HG03159 (cell line): ENCODE data around the gene TNFAIP8L1.

Experiments used
- ATAC-seq: cut with Tn5 transposase; IDR thresholded peaks from one replicate; pipeline ENCODE4 v1.9.1; 2021; ENCODE audit warnings: mild to moderate bottlenecking, moderate library complexity; ENCODE audit not compliant: unreplicated experiment

The TNFAIP8L1 gene

DNA sequence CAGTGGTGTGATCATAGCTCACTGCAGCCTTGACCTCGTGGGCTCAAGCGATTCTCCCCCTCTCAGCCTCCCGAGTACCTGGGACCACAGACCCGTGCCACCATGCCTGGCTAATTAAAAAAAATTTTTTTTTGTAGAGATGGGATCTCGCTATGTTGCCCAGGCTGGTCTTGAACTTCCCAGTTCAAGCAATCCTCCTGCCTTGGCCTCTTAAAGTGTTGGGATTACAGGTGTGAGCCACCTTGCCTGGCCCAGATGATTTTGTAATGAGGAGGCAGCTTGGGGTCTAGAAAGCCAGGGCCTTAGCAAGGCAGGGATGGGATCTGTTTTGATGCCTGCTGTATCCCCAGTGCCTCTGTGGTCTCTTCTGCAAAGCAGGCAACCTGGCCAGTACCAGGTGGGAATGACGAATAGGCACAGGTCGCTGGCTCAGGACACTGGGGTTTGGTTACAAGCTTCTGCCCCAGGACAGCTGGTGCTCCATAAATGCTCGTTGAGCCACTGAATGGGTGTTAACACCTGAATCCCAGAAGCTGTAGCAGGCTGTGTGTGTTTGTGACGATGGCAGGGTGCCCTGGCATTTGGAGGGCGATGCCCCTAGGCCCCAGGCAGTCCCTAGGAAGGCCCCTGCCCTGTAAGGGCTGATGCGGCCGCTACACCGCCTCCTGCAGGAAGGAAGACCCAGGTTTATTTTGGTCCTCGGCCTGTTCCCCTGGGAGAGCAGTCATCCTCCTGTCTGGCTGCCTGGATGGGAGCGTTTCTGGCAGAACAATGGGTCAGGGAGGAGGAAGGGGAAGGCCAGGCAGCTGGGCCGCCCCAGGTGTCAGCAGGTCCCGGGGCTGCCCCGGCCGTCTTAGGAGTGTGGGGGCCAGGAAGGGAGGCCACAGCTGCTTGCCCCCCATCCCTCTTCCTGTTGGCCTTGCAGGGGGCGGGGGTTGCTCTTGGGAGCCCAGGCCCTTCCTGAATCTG is 8.6 kb downstream of the TNFAIP8L1 start:
- no peak for ATAC-seq

DNA sequence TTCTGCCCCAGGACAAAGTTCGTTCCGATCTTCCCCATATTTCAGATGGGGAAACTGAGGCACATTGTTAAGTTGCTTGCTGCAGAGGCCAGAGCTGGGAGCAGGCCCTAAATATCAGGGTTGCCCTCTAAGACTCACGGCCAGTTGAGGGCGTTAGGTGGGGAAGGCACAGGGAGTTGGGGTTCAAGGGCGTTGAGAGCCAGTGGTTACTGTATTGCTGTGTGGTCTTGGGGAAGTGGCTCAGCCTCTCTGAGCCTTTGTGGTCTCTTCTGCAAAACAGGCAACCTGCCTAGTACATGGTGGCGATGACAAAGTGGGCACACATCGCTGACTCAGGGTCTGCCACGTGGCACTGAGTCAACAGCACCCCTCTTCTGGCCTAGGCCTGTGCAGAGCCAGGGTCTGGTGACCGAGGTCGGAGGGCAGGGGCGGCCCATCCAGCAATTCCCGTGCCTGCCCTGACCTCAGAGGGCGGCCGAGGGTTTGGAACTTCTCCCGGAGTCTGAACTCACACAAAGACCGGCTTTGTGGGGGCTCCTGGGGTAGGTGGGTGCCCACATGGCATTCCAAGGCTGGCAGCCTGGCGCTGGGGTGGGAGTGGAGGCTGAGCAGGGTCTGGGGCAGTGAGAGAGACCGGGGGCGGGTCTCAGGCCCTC is 10.2 kb downstream of the TNFAIP8L1 start:
- no peak for ATAC-seq

DNA sequence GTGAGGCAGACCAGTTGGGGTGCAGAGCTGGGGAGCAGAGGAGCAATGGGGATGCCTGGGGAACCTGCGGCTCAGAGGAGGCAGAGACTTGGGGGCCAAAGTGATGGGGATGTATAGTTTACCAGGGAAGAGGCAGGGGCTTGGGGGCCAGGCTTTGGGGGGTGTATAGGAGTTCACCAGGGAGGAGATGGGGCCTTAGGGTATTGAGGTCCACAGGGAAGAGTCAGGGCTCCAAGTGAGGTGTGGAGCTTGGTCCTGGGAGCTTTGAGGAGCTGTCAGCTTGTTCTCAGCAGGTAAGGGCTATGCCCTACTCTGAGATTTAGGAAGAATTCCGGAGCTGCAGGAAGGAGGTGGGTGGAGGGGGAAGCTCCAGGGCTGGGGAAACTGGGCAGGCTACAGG is 10.8 kb downstream of the TNFAIP8L1 start:
- no peak for ATAC-seq

DNA sequence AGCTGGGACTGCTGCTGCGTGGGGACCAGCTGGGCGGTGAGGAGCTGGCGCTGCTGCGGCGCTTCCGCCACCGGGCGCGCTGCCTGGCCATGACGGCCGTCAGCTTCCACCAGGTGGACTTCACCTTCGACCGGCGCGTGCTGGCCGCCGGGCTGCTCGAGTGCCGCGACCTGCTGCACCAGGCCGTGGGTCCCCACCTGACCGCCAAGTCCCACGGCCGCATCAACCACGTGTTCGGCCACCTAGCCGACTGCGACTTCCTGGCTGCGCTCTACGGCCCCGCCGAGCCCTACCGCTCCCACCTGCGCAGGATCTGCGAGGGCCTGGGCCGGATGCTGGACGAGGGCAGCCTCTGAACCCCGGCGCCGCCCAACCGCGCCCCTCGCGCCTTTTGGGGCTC is 12.8 kb downstream of the TNFAIP8L1 start:
- ATAC-seq: no peak

DNA sequence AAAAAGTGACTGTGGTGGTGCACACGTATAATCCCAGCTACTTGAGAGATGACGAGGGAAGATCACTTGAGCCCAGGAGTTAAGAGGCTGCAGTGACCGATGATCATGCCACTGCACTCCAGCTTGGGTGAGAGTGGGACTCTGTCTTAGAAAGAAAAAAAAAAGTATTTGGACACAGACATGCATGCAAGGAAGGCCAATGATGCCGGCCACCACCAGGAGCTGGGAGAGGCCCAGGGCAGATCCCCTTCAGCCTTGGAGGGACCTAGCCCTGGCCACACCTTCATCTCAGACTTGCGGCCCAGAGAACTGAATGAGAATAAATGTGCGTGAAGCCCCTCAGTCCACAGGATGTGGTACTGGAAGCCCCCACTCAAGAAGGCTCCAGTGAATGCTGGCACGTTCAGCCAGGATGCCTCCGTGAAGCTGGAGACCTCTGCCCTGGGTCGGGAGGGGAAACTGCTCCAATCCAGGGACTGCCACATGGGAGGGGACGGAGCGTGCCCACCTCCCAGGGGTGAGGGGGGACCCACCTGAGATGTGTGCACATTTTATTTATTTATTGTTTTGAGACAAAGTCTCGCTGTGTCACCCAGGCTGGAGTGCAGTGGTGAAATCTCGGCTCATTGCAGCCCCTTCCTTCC is 14.6 kb downstream of the TNFAIP8L1 start:
- ATAC-seq: no peak

DNA sequence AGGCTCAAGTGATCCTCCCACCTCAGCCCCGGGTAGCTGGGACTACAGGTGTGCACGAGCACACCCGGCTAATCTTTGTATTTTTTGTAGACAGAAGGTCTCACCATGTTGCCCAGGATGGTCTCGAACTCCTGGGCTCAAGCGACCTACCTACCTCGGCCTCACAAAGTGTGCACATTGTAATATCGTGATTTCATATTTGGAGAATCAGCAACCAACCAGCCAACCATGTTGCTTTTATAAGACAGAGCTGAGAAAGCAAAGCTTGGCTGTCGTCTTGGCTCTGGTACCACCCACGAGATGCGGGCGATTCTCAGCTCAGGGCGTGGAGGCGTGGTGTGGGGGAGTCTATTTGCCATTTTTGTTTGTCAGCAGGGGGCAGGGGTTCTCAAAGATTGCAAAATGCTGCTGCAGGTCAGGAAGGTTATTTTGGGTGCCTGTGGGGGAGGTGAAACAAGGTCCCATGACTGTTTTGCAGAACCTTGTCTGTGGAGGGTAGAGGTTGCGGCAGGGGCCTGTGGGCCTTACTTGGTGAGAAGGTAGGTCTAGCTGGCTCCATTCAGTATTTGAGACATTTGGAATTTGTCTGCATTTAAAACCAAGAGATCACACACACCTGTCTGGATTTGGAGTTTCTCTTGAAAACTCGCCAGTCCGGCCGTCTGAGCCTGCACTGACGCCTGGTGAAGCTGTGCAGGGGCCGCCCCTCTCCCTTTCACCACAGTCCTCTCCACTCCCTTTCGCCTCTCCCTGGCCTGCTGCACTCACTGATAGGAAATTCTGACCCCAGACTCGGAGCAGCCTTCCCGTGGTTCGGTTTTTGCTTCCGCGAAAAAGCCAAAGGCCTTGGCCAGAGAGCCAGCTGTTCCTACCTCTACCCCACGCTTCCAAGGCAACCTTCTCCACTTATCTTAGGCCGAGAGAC is 15.4 kb downstream of the TNFAIP8L1 start:
- no peak for ATAC-seq

DNA sequence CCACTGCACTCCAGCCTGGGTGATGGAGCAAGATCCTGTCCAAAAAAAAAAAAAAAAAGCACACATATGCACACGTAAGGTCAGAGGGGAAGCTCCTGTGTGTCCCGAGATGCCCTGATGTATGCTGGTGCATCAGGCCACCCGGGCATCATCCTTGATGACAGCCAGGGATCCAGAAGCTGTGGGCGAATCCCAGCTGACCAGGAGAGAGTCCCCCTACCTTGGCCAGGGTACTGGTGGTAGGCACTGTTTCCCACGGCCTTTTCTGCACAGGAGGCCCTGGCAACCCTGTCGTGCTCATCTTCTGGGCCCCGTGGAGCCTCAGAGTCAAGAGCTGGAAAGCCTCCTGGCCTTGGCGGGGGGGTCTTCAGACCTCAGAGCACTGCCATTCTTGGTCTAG is 16.8 kb downstream of the TNFAIP8L1 start:
- ATAC-seq: no peak

DNA sequence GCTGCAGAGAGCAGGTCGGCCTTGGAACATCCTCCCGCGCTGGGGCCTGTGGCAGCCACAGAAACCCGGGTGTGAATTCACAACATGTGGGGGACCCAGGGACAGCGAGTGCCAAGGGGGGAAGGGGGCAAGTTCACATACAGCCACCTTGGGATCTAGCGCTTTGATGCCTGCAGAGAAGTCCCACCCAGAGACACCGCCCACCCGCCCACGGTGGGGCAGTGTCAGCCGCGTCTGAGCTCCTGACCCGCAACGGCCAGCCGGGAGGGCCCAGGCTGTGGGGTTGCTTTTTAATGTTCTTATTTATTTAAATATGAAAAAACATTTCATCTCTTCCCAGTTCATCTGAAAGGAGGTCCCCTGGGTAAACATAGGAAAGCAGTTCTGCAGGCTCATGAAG is 17.9 kb downstream of the TNFAIP8L1 start:
- no peak for ATAC-seq

DNA sequence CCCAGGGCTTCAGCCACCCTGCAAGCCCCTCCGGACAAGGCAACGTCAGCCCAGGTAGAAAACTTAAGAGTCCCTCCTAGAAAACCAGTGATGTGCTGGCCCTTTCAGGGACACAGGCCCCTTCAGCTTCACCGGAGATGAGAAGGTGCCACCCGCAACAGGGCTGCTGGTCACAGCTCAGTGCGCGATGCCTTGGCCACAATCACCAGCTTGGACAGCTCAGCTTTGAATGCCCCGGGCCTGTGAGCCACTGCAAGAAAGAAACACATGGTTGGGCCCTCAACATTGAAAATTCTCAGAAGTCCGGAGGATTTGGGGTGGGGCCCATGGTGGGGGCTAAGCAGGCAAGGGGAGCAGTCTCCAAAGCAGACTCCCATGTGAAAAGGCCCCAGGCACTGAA is 18.5 kb downstream of the TNFAIP8L1 start:
- no peak for ATAC-seq

DNA sequence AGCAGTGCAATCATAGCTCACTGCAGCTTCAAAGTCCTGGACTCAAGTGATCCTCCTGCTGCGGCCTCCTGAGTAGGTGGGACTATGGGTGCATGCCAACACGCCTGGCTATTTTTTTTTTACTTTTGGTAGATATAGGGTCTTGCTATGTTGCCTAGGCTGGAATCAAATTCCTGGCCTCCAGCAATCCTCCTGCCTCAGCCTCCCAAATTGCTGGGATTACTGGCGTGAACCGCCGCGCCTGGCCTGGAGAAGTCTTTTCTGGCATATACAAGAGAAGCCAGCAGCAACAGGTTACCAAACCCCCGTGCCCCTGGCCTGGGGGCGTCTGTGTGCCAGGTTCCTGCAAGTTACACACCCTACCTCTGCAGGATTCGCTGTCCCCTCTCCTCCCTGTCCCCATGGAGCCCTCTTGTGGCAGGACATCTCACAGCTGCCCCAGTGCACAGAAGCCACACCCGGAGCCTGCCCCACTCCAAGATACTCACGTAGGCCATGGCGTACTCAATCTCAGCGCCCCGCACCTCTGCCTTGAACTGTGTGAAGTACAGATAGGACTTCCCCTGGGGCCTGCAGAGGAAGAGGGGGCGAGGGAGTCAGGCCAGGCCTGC is 21.0 kb downstream of the TNFAIP8L1 start:
- no peak for ATAC-seq

DNA sequence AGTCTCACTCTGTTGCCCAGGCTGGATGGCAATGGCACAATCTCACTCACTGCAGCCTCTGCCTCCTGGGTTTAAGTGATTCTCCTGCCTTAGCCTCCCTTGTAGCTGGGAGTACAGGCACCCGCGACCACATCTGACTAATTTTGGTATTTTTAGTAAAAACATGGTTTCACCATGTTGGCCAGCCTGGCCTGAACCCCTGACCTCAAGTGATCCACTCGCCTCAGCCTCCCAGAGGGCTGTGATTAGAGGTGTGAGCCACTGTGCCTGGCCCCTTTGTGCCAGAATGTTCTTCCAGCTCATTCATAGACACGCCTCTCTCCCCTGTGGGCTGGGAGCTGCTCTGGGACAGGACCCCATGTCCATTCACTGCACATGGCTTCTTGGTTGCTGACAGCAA is 21.7 kb downstream of the TNFAIP8L1 start:
- no peak for ATAC-seq

DNA sequence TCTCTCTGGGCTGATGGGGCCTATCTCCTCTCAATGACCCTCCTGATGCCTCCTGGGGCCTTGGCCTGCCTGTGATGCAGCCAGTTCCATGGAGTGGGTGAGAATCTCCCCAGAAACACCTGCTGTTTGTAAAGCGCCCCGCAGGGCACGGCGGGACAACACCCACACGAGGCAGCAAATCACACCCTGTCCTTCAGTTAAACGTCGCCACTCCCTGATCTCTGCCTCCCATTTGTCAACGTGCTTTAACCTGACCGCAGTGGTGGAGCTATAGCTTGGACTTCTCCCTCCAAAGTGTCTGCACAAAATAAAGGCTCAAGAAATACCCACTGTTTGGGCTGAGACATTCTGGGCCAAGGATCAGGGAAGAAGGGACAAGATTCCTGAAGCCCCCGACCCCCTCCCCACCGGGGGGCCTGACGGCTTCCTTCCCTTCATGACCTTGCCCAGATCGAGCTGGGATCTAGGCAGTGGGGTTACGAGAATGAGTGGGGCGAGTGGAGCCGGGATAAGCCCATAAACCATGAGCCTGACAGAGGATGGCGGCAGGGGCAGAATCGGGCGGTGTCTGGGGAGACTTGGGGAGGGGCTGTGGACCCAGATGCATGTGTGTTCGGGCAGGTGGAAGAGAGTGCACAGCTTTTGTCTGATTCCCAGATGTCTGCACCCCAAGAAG is 22.8 kb downstream of the TNFAIP8L1 start:
- no peak for ATAC-seq

DNA sequence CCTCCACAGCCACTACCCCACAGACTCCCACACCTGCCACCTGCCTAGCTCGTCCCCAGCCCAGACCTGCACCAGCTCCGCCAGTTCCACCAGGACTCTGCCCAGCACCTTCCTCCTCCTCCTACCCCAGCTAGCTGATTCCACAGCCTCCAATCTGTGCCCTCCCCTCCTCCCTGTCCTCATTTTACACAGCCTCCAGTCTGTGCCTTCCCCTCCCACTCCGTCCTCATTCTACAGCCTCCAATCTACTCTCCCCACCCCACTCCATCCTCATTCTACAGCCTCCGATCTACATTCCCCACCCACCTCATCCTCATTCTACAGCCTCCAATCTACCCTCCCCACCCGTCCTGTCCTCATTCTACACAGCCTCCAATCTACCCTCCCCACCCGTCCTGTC is 23.5 kb downstream of the TNFAIP8L1 start:
- no peak for ATAC-seq

DNA sequence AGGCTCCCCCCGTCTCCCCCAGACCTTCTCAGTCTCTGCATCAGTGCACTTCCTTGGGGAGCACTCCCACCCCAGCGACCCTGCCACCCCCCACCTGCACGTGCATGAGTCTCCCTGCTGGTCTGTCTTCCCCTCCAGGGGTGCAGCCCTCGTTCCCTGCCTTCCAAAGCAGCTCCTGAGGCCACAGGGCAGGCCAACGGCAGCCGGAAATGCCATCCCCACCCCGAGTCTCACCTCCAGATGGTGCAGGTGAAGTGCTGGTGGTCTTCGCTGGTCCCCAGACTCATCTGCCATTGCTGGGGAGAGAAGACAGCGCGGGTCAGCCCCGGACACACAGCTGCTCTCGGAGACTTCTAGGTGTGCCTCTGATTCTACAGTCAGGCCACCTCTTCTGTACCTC is 25.3 kb downstream of the TNFAIP8L1 start:
- ATAC-seq: no peak

DNA sequence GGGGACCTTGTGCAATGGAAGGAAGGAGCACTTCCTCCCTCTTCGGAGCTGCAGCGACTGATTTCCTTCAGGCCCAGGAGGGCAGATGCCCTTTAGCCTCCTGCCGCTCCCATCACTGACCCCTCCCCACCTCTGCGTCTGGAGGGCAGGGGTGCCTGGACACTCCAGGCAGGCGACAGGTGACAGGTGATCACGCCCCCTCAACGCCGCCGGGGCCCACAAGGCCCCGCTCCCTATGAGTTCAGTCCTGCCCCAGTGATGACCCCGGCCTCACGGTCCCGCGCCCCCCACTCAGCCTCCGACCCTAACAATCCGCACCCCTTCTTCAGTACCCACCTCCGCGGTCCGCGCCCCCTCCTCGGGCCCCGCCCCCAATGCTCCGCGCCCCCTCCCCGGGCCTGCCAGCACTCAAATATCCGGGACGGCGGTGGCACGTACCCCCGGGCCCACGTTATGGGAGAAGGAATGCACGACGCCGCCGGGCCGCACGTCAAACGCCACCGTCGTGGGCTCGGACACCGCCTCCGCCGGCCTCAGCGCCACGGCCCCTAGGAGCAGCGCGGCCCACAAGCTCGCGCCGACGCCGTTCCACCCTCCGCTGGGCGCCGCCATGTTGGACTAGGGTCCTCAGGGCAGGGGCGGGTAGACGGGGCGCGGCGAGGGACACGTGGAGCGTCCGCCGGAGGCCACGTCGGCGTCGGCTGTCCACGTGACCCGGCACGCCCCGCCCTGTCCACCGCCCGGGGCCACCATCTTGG is 30.6 kb downstream of the TNFAIP8L1 start, which contains the start of gene MYDGF:
MYDGF (minus strand) TSS at position 620 of the 758 bp plus-strand sequence; CDS start at position 612, 8 bp downstream.
- peak; percentile 86 for ATAC-seq

DNA sequence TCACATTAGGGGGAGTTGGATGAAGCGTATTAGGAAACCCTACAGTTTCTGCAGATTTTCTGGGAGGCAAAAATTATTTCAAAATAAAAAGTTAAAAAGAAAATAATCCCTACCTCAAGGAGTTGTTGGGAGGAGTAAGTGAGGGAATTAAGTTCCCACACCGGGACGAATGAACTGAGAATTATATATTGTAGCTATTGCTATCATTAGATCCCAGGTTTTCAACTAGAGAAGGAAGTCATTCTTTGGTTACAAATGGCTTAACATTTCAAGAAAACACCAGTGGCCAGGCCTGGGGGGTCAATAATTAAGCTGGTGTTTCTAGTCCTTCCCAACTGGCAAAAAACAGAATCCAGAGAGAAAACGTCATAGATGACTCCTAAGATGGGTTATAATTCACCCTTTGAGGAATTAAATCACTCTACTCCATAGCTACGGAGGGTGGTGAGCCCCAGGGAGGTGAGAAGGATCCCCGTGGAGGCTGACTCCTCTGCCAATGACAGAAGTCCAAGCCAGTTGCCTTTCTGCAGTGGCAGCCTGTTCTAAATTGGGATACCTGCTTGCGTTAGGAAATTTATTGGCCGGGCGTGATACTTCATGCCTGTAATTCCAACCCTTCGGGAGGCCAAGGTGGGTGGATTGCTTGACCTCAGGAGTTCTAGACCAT is 32.0 kb downstream of the TNFAIP8L1 start:
- ATAC-seq: no peak

DNA sequence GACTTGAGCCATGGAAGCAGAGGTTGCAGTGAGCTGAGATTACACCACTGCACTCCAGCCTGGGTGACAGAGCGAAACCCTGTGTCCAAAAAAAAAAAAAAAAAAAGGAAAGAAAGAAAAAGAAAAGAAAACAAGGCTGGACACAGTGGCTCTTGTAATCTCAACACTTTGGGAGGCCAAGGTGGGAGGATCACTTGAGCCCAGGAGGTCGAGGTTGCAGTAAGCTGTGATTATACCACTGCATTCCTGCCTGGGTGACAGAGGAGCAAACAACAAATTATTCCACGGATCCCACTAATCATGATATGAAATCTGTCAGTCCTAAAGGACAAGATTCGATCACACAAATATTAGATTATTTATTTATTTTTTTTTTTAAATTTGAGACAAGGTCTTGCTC is 33.9 kb downstream of the TNFAIP8L1 start:
- no peak for ATAC-seq

DNA sequence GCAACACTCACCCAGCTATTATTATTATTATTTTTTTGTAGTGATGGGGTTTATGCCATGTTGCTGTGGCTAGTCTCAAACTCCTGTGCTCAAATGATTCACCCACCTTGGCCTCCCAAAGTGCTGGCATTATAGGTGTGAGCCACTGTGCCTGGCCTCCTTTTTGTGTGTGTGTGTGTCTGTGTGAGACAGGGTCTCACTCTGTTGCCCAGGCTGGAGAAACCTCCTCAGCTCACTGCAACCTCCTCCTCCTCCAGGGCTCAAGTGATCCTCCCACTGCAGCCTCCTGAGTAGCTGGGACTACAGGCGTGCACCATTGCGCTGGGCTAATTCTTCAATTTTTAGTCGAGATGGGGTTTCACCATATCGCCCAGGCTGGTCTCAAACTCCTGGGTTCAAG is 34.4 kb downstream of the TNFAIP8L1 start:
- no peak for ATAC-seq
